Prostate gland (tissue), 2 donors: ENCODE data around the gene ULK3.

Experiments used
- CTCF ChIP-seq, 4 experiments: fragments of 200-600 bp in 2 of 4; fragments of 450-650 bp in 2 of 4; sonication (generic) in 2 of 4; IDR thresholded peaks; 1 replicate in 3 of 4; 2 replicates in 1 of 4; pipeline ENCODE4 v1.5.1; 2016 to 2019; ENCODE audit warnings: antibody characterized with exemption in 4 of 4, mild to moderate bottlenecking in 2 of 4, moderate library complexity in 2 of 4
- POLR2A ChIP-seq: fragments of 450-650 bp; IDR thresholded peaks from one replicate; pipeline ENCODE4 v1.6.1; 2016; ENCODE audit warnings: antibody characterized with exemption, mild to moderate bottlenecking

- TF ChIP-seq CTCF (IDR thresholded peaks at IDR 0.05) (no peak), POLR2A (no peak)
Observed at GRCh38 chr15:74864296-74864695, 21.3 kb upstream of the ULK3 start.
